SK-N-SH (cell line): ENCODE data around the gene BAHCC1. TPM values are rescaled to one million over a fixed set of nuclear protein-coding genes. Genes with fewer than 3 reads are reported as not detected.
A peak's percentile ranks its signal among the peaks of the same experiment; 100 is the strongest.

ENCODE experiments used
- CTCF ChIA-PET: fragments of 300-600, 350-600 bp; formaldehyde crosslinking; extraction: SDS; loops from one replicate; lab custom pipeline; 2021; lab: Yijun Ruan, JAX
- POLR2A ChIA-PET: fragments of 350-600 bp; sonication (Branson Sonifier 250); formaldehyde crosslinking; extraction: SDS; loops from one replicate; lab custom pipeline; 2020; ENCODE audit warnings: antibody characterized with exemption, inconsistent platforms; lab: Yijun Ruan, JAX
- DNase-seq: peaks from one replicate; pipeline ENCODE4 v3.0.0; 2012
- H2AFZ ChIP-seq: fragments of 200-600 bp; sonication (generic); 2 replicates; pipeline ENCODE4 v1.8.1; 2016; ENCODE audit warnings: antibody characterized with exemption, mild to moderate bottlenecking, low read depth
- H3F3A ChIP-seq: fragments of 200-600 bp; sonication (generic); replicated peaks from 2 replicates; pipeline ENCODE3; 2016; ENCODE audit warnings: antibody characterized with exemption, mild to moderate bottlenecking; ENCODE audit not compliant: insufficient read depth
- H3K27ac ChIP-seq, 2 experiments: fragments of 200-500 bp in 1 of 2; fragments of 200-600 bp in 1 of 2; sonication (Bioruptor generic) in 1 of 2; sonication (generic), shearing (Covaris generic) in 1 of 2; 2 replicates each; pipeline versions ENCODE4 v1.5.1 to v1.6.1; 2014 to 2016; ENCODE audit warnings: low read depth in 2 of 2, inconsistent platforms in 1 of 2, low read length in 1 of 2, mild to moderate bottlenecking in 1 of 2, mixed read lengths in 1 of 2
- H3K27me3 ChIP-seq: fragments of 200-600 bp; sonication (generic), shearing (Covaris generic); 2 replicates; pipeline ENCODE4 v1.6.1; 2016; ENCODE audit warnings: mixed run types; ENCODE audit not compliant: insufficient read depth
- H3K36me3 ChIP-seq, 2 experiments: fragments of 200-500 bp in 1 of 2; fragments of 200-600 bp in 1 of 2; sonication (Bioruptor generic) in 1 of 2; sonication (generic) in 1 of 2; replicated peaks in 1 of 2; 2 replicates each; pipeline versions ENCODE3 to v1.5.1; 2014 to 2016; ENCODE audit warnings: low read length in 1 of 2, mild to moderate bottlenecking in 1 of 2; ENCODE audit not compliant: insufficient read depth in 2 of 2, control insufficient read depth in 1 of 2
- H3K4me1 ChIP-seq, 2 experiments: fragments of 200-500 bp in 1 of 2; fragments of 200-600 bp in 1 of 2; sonication (Bioruptor generic) in 1 of 2; sonication (generic), shearing (Covaris generic) in 1 of 2; 2 replicates each; pipeline versions ENCODE4 v1.5.1 to v1.6.1; 2014 to 2016; ENCODE audit warnings: low read depth in 1 of 2, low read length in 1 of 2, mixed run types in 1 of 2; ENCODE audit not compliant: insufficient read depth in 2 of 2, control insufficient read depth in 1 of 2
- H3K4me2 ChIP-seq: fragments of 200-600 bp; sonication (generic), shearing (Covaris generic); 2 replicates; pipeline ENCODE4 v1.6.1; 2017; ENCODE audit warnings: mixed run types
- H3K4me3 ChIP-seq, 2 experiments: fragments of 200-500 bp in 1 of 2; fragments of 200-600 bp in 1 of 2; sonication (Bioruptor generic) in 1 of 2; sonication (generic), shearing (Covaris generic) in 1 of 2; 2 replicates each; pipeline versions ENCODE4 v1.5.1 to v1.8.1; 2014 to 2016; ENCODE audit warnings: low read depth in 2 of 2, inconsistent platforms in 1 of 2, low read length in 1 of 2, mild to moderate bottlenecking in 1 of 2, mixed read lengths in 1 of 2, moderate library complexity in 1 of 2
- H3K79me2 ChIP-seq: fragments of 200-600 bp; sonication (generic); 2 replicates; pipeline ENCODE4 v1.8.1; 2017; ENCODE audit warnings: mild to moderate bottlenecking; ENCODE audit not compliant: insufficient read depth
- H3K9ac ChIP-seq: fragments of 200-600 bp; sonication (generic); 2 replicates; pipeline ENCODE4 v1.6.1; 2017; ENCODE audit warnings: mixed run types
- H3K9me2 ChIP-seq: fragments of 200-600 bp; sonication (generic); 2 replicates; pipeline ENCODE4 v1.6.1; 2017; ENCODE audit warnings: mixed run types
- H3K9me3 ChIP-seq: fragments of 200-600 bp; sonication (generic); 2 replicates; pipeline ENCODE4 v1.6.1; 2017; ENCODE audit warnings: mixed run types, mild to moderate bottlenecking, moderate library complexity
- H4K20me1 ChIP-seq: fragments of 200-600 bp; sonication (generic); 2 replicates; pipeline ENCODE4 v1.6.1; 2017; ENCODE audit warnings: mild to moderate bottlenecking, mixed run types; ENCODE audit not compliant: insufficient read depth
- ELF1 ChIP-seq: IDR thresholded peaks from 2 replicates; pipeline ENCODE4 v1.4.0; 2012
- EZH2phosphoT487 ChIP-seq: fragments of 200-600 bp; sonication (generic); IDR thresholded peaks from 2 replicates; pipeline ENCODE4 v1.6.1; 2017; ENCODE audit warnings: low read depth, mixed run types, mild to moderate bottlenecking, antibody characterized with exemption, moderate library complexity, borderline replicate concordance
- FOXM1 ChIP-seq: IDR thresholded peaks from 2 replicates; pipeline ENCODE4 v1.4.0; 2012; ENCODE audit warnings: low read depth, mild to moderate bottlenecking
- GABPA ChIP-seq: IDR thresholded peaks from 2 replicates; pipeline ENCODE4 v1.4.0; 2012; ENCODE audit warnings: low read depth, mild to moderate bottlenecking
- MEF2A ChIP-seq: IDR thresholded peaks from 2 replicates; pipeline ENCODE4 v1.4.0; 2012; ENCODE audit warnings: low read depth, borderline replicate concordance
- MXI1 ChIP-seq: IDR thresholded peaks from 2 replicates; pipeline ENCODE4 v1.6.1; 2012; ENCODE audit warnings: mild to moderate bottlenecking, low read depth, low read length, improper control_type of control experiment
- NRF1 ChIP-seq: IDR thresholded peaks from 2 replicates; pipeline ENCODE4 v1.6.1; 2012; ENCODE audit warnings: low read depth, mild to moderate bottlenecking, low read length
- POLR2AphosphoS5 ChIP-seq: IDR thresholded peaks from 2 replicates; pipeline ENCODE4 v1.6.1; 2012; ENCODE audit warnings: low read depth, low read length
- RAD21 ChIP-seq: IDR thresholded peaks from 2 replicates; pipeline ENCODE4 v1.6.1; 2012; ENCODE audit warnings: mild to moderate bottlenecking, low read length
- RCOR1 ChIP-seq: fragments of 150-350 bp; IDR thresholded peaks from 2 replicates; pipeline ENCODE4 v1.6.1; 2017; ENCODE audit warnings: antibody characterized with exemption, low read length
- SIN3A ChIP-seq: IDR thresholded peaks from 2 replicates; pipeline ENCODE4 v1.6.1; 2012; ENCODE audit warnings: low read depth, mild to moderate bottlenecking, low read length, moderate library complexity, borderline replicate concordance
- TCF12 ChIP-seq: IDR thresholded peaks from 2 replicates; pipeline ENCODE4 v1.4.0; 2012
- TEAD4 ChIP-seq: IDR thresholded peaks from 2 replicates; pipeline ENCODE4 v1.4.0; 2012; ENCODE audit warnings: mild to moderate bottlenecking, borderline replicate concordance; ENCODE audit not compliant: insufficient read depth
- WGBS: methylation state at CpG from one replicate; pipeline ENCODE4 v1.1.6; 2017; ENCODE audit warnings: low lambda C conversion rate; 5-methylcytosine and 5-hydroxymethylcytosine counted together
- polyA plus RNA-seq, 3 experiments: library from polyadenylated mRNA; depleted of rRNA; stranded (reverse); fragments of >200 nt; gene quantifications; 2 replicates each; pipeline ENCODE4 v1.2.3, GENCODE V29; 2012
- TF ChIP-seq, protein P1 (sequence below): fragments of 150-350 bp; IDR thresholded peaks from 2 replicates; pipeline ENCODE4 v1.6.1; 2016; ENCODE audit warnings: mild to moderate bottlenecking, low read depth, low read length
- TF ChIP-seq, protein P2 (sequence below): IDR thresholded peaks from 2 replicates; pipeline ENCODE4 v1.4.0; 2012; ENCODE audit warnings: low read depth
- TF ChIP-seq, protein P3 (sequence below): IDR thresholded peaks from 2 replicates; pipeline ENCODE4 v1.4.0; 2012; ENCODE audit warnings: low read depth, borderline replicate concordance
- TF ChIP-seq, protein P4 (sequence below): IDR thresholded peaks from 2 replicates; pipeline ENCODE4 v1.6.1; 2012; ENCODE audit warnings: mild to moderate bottlenecking, low read depth, low read length, moderate library complexity

BAHCC1 gene
- polyA plus RNA-seq, 1 of the 3 experiments (the other 2 are of a cell fraction) = 6.4 TPM

DNA sequence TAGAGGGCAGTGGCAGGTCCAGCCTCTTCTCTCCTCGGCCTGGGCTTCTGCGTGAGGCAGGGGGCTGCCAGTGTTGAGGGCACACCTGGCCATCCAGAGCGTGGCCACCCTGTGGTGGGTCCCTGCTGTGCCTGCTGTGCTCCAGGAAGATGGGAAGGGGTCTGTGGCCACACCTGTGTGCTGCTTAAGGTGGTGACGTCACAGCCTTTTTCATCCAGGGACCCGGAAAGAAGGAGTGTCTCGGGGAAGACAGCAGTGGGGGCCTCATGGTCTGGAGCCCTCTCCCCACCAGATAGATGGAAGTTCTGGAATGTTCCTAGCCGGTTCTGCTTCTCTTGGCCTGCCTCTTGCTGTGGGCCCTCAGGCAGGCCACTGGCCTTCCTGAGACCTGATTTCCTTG, 80.8 kb downstream of the BAHCC1 start (continued):
- TF ChIP-seq, protein P1, sequence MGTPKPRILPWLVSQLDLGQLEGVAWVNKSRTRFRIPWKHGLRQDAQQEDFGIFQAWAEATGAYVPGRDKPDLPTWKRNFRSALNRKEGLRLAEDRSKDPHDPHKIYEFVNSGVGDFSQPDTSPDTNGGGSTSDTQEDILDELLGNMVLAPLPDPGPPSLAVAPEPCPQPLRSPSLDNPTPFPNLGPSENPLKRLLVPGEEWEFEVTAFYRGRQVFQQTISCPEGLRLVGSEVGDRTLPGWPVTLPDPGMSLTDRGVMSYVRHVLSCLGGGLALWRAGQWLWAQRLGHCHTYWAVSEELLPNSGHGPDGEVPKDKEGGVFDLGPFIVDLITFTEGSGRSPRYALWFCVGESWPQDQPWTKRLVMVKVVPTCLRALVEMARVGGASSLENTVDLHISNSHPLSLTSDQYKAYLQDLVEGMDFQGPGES = no peak
- no peak for TF ChIP-seq TCF12

DNA sequence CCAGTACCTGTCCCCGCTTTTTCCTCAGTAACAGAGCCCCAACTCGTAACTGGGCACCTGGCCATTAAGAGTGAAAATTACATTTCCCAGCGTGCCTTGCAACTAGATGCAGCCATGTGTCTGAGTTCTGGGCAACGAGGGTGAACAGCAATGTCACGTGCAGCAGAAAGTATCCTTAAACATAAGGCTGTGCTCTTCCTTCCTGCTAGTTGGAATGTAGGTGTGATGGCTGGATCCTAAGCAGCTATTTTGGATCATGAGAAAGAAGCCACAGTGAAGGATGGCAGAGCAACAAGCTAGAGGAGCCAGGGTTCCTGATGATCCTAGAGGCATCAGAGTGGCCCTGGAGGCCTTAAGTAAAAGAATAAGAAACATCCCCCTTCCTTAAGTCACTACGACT, 81.4 kb downstream of the BAHCC1 start:
- no peaks in the 10 kb centered on the region for H3K9me3 ChIP-seq
- ChIA-PET POLR2A (no interaction called here), CTCF (interaction anchor here (0.6 kb wide), 1 partner anchor 35 kb away, joined by 4 read pairs; no protein-coding TSS in a partner anchor)
- DNase-seq = no peak
- no peak overlapping the region for H3K4me2 ChIP-seq
- peaks cover 0 to 28% of the 10 kb centered on the region in 2 experiments; a peak in 2 of 4 replicates for H3K4me1 ChIP-seq
- no peak overlapping the region for H3K9ac ChIP-seq
- TF ChIP-seq, protein P2, sequence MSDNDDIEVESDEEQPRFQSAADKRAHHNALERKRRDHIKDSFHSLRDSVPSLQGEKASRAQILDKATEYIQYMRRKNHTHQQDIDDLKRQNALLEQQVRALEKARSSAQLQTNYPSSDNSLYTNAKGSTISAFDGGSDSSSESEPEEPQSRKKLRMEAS = no peak
- TF ChIP-seq RCOR1 = 0 out of 2 replicates have a peak, but pooled peaks have one; percentile 35
- no peaks in the 10 kb centered on the region for H3K79me2 ChIP-seq
- no peaks in the 10 kb centered on the region for H3K36me3 ChIP-seq
- no peaks in the 10 kb centered on the region for H3K27me3 ChIP-seq
- no peak overlapping the region for H2AFZ ChIP-seq
- no peak overlapping the region for H3K4me3 ChIP-seq
- H3K9me2 ChIP-seq = no peaks in the 10 kb centered on the region
- H3K27ac ChIP-seq = no peak overlapping the region
- no peaks in the 10 kb centered on the region for H4K20me1 ChIP-seq
- WGBS = 79% methylated on average over 6 of the region's 6 CpGs
- no peaks in the 10 kb centered on the region for H3F3A ChIP-seq

DNA sequence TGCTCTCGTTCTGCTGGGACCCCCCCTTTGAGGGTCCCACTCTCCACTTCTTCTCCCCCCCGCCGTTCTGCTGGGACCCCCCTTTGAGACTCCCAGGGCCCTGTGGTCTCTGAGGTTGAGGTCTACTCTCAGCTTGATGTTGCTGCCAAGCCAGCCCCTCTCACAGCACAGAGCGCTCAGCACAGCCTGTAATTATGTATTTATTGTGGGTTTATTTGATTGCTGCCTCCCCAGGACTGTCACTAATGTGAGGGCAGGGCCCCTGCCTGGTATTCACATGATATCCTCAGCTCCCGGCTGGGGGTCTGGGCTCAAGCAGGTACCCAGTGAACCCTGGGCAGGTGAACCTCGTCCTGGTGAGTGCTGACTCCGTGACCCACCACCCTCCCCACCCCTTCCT, 81.9 kb downstream of the BAHCC1 start:
- CTCF ChIA-PET = interaction anchor here (0.6 kb wide), 1 partner anchor 36 kb away, joined by 4 read pairs; no protein-coding TSS in a partner anchor
- Histone ChIP-seq H3K9me2 (no peaks in the 10 kb centered on the region), H3K4me1 (peaks cover 0 to 28% of the 10 kb centered on the region in 2 experiments; a peak in 2 of 4 replicates), H3K27me3 (no peaks in the 10 kb centered on the region), H2AFZ (no peak overlapping the region), H3K27ac (no peak overlapping the region), H3K4me2 (no peak overlapping the region), H3F3A (no peaks in the 10 kb centered on the region)
- POLR2A ChIA-PET = no interaction called here
- no peak for TF ChIP-seq FOXM1
- TF ChIP-seq RAD21 = no peak
- TF ChIP-seq GABPA = no peak
- TF ChIP-seq, protein P1 = no peak
- no peak for TF ChIP-seq MEF2A
- TF ChIP-seq TCF12 = no peak
- TF ChIP-seq NRF1 = no peak
- TF ChIP-seq, protein P3, sequence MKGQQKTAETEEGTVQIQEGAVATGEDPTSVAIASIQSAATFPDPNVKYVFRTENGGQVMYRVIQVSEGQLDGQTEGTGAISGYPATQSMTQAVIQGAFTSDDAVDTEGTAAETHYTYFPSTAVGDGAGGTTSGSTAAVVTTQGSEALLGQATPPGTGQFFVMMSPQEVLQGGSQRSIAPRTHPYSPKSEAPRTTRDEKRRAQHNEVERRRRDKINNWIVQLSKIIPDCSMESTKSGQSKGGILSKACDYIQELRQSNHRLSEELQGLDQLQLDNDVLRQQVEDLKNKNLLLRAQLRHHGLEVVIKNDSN = no peak
- TF ChIP-seq TEAD4 = no peak
- no peak for TF ChIP-seq ELF1
- TF ChIP-seq, protein P2 = no peak
- no peak for TF ChIP-seq SIN3A
- no peak for TF ChIP-seq POLR2AphosphoS5
- TF ChIP-seq MXI1 = no peak
- TF ChIP-seq, protein P4, sequence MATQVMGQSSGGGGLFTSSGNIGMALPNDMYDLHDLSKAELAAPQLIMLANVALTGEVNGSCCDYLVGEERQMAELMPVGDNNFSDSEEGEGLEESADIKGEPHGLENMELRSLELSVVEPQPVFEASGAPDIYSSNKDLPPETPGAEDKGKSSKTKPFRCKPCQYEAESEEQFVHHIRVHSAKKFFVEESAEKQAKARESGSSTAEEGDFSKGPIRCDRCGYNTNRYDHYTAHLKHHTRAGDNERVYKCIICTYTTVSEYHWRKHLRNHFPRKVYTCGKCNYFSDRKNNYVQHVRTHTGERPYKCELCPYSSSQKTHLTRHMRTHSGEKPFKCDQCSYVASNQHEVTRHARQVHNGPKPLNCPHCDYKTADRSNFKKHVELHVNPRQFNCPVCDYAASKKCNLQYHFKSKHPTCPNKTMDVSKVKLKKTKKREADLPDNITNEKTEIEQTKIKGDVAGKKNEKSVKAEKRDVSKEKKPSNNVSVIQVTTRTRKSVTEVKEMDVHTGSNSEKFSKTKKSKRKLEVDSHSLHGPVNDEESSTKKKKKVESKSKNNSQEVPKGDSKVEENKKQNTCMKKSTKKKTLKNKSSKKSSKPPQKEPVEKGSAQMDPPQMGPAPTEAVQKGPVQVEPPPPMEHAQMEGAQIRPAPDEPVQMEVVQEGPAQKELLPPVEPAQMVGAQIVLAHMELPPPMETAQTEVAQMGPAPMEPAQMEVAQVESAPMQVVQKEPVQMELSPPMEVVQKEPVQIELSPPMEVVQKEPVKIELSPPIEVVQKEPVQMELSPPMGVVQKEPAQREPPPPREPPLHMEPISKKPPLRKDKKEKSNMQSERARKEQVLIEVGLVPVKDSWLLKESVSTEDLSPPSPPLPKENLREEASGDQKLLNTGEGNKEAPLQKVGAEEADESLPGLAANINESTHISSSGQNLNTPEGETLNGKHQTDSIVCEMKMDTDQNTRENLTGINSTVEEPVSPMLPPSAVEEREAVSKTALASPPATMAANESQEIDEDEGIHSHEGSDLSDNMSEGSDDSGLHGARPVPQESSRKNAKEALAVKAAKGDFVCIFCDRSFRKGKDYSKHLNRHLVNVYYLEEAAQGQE = no peak
- no peak for TF ChIP-seq EZH2phosphoT487
- TF ChIP-seq, all 33 proteins: peak for 0
- DNase-seq = no peak
- WGBS = 74% methylated on average over 7 of the region's 7 CpGs
- Histone ChIP-seq H3K9me3 (no peaks in the 10 kb centered on the region), H3K79me2 (no peaks in the 10 kb centered on the region), H3K4me3 (no peak overlapping the region), H4K20me1 (no peaks in the 10 kb centered on the region), H3K9ac (no peak overlapping the region), H3K36me3 (no peaks in the 10 kb centered on the region)
